Body of pancreas (tissue), 4 donors: ENCODE data around the gene CLN5.

Experiments
- CTCF ChIP-seq, 7 experiments: fragments of 450-650 bp in 4 of 7; fragments of 200-600 bp in 3 of 7; sonication (generic) in 3 of 7; IDR thresholded peaks; one replicate each; pipeline ENCODE4 v1.5.1; 2016 to 2019; ENCODE audit warnings: antibody characterized with exemption in 7 of 7
- POLR2A ChIP-seq, 3 donors: fragments of 450-650 bp; IDR thresholded peaks; one replicate each; pipeline ENCODE4 v1.6.1; 2016; ENCODE audit warnings: antibody characterized with exemption in 3 of 3, mild to moderate bottlenecking in 2 of 3

DNA sequence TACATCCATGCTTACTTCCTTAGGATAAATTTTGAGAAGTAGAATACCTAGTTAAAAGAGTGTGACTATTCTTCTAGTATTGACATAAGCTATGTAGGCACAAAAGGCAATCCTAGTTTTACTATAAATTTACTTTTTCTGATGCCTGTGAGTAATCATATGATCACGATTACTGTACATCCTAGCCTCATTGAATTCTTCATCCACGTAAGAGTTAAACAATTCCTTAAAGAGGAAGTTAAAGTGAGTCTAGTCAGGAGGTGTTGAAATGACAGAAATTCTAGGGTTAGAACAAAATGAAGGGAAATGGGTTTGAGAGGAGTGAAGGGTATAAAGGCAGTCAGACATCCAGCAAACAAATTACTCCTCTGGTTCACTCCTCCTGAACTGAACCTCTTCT is 43.7 kb upstream of the CLN5 start, which contains the start of gene ACOD1:
- TF ChIP-seq CTCF (IDR thresholded peaks at IDR 0.05) (no peak), POLR2A (IDR thresholded peaks at IDR 0.05) (no peak)
